Activated B cell treated with CpG ODN at 0.5 μM for 24 hours (primary cell): ENCODE measurements around the gene CADM1. TPM values are rescaled to one million over a fixed set of nuclear protein-coding genes. Genes with fewer than 3 reads are reported as not detected.

Experiments used
- ATAC-seq: fragments of 200-7000 bp; cut with Tn5 transposase; one replicate; pipeline ENCODE4 v1.10.0; 2021; ENCODE audit warnings: low read depth, mild to moderate bottlenecking, moderate library complexity
- CTCF ChIA-PET: fragments of 350-600 bp; sonication (Branson Sonifier 250); formaldehyde crosslinking; loops from one replicate; lab custom pipeline; 2021; ENCODE audit warnings: antibody characterized with exemption; lab: Charles Lee
- POLR2A ChIA-PET: fragments of 350-600 bp; sonication (Branson Sonifier 250); formaldehyde crosslinking; loops from one replicate; lab custom pipeline; 2021; ENCODE audit warnings: antibody characterized with exemption; lab: Charles Lee
- DNase-seq: peaks from one replicate; pipeline ENCODE4 v3.0.0; 2022
- H3K27ac Mint-ChIP-seq: one replicate; pipeline ENCODE4 v1.8.0; 2020; ENCODE audit warnings: mixed read lengths
- H3K27me3 Mint-ChIP-seq: one replicate; pipeline ENCODE4 v1.8.0; 2021; ENCODE audit warnings: mixed read lengths
- H3K36me3 Mint-ChIP-seq: one replicate; pipeline ENCODE4 v1.8.0; 2021; ENCODE audit warnings: low read depth, mixed read lengths
- H3K4me1 Mint-ChIP-seq: one replicate; pipeline ENCODE4 v1.8.0; 2021; ENCODE audit warnings: mixed read lengths
- H3K4me3 Mint-ChIP-seq: one replicate; pipeline ENCODE4 v1.8.0; 2020; ENCODE audit warnings: mild to moderate bottlenecking, mixed read lengths
- H3K9me3 Mint-ChIP-seq: one replicate; pipeline ENCODE4 v1.8.0; 2020; ENCODE audit warnings: mixed read lengths
- intact Hi-C: fragments of 100-400 bp; cut with micrococcal nuclease; formaldehyde crosslinking; loops from one replicate; pipeline ENCODE4 v1.15.1; 2024
- total RNA-seq: library from RNA; stranded (reverse); gene quantifications from 2 replicates; pipeline ENCODE4 v1.2.3, GENCODE V29; 2022
- TF ChIP-seq, protein P1 (sequence below): fragments of 200-600 bp; IDR thresholded peaks from one replicate; pipeline ENCODE4 v1.8.0; 2022; ENCODE audit warnings: antibody characterized with exemption, mild to moderate bottlenecking

The CADM1 gene
- 0.86 and 0.91 TPM in 2 replicates for total RNA-seq

DNA sequence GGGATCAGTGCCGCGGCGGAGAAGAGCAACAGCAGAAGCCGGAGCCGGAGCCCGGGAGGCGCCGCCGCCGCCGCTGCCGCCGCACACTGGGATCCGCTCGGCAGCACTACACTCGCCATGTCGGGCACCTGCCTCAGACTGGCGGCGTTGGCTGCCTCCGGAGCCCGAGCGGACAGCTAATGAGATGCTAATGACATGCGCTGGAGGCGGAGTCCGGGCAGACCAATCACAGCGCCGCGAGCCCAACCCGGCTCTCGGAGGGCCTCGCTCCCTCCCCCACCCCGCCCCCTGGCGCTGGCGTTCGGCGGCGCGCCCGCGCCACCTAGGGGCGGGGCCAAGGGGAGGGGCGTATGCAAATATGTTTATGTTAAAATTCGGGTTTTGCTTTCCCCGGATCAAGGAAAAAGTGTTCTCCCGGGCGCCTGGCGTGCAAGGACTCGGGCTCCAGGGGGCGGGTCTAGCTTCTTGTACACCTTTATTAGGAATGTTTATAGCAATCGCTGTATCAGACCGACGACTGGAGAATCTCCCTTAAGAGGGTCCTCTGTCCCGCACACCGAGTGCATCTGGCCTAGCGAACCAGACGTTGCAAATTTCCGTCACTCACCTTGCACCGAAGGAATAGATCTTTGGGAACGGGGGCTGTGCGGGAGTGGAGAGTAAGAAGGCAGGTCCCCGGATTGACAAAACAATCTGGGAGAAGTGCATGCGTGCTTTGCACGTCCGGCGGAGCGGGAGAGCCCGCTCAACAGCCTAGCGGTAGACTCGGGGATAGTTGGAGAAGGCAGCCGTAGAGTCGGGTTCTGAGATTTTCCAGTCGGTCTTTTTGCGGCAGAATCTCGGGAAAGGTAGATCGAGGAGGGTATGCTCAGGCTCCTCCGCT is at the start of gene CADM1:
Gene CADM1 (minus strand): TSS at position 140 of the 883 bp plus-strand sequence.
- peak within 1 kb of the TSS; percentile 63 for H3K4me3 Mint-ChIP-seq
- TF ChIP-seq, protein P1, sequence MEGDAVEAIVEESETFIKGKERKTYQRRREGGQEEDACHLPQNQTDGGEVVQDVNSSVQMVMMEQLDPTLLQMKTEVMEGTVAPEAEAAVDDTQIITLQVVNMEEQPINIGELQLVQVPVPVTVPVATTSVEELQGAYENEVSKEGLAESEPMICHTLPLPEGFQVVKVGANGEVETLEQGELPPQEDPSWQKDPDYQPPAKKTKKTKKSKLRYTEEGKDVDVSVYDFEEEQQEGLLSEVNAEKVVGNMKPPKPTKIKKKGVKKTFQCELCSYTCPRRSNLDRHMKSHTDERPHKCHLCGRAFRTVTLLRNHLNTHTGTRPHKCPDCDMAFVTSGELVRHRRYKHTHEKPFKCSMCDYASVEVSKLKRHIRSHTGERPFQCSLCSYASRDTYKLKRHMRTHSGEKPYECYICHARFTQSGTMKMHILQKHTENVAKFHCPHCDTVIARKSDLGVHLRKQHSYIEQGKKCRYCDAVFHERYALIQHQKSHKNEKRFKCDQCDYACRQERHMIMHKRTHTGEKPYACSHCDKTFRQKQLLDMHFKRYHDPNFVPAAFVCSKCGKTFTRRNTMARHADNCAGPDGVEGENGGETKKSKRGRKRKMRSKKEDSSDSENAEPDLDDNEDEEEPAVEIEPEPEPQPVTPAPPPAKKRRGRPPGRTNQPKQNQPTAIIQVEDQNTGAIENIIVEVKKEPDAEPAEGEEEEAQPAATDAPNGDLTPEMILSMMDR = no peak
- H3K27me3 Mint-ChIP-seq = peaks cover 30% of the 10 kb centered on the region
- ChIA-PET POLR2A (no interaction called here), CTCF (no interaction called here)
- peaks cover 11% of the 10 kb centered on the region for H3K4me1 Mint-ChIP-seq
- ATAC-seq = peak; percentile 84
- intact Hi-C loops = no loop called here
- peak within 1 kb of the TSS; percentile 7 for H3K27ac Mint-ChIP-seq
- DNase-seq = no peak
- no peaks in the 10 kb centered on the region for H3K9me3 Mint-ChIP-seq
- H3K36me3 Mint-ChIP-seq = peaks cover 2% of the 10 kb centered on the region

DNA sequence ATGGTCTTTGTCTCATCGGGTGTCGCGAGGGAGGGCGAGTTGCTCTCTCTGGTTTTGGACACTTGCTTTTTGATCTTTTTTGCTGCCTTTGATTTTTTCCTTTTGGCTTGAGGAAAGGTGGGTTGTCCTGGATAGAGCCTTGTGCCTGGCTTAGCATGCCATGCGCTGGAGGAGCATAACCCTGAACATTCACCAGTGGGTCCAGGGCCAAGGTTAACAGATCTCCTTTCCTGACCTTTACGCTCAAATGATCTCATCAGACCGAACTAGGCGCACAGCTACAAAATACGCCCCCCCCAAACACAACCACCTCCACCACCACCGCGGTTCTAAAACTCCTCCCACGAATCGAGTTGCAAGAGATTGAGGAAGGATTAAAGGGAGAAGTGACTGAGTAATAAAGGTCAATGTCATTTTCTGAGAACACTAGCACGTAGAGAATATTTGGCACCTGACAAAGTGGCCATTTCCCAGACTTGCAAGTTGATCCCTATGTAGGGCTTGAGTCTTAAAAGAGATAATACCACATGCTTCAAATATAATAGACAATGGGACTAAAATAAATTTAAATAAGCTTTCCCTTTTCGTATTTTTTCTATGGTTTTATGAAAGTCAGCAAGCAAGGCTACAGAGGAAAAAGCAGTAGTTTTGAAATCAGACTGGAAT is 48.7 kb upstream of the CADM1 start:
- ATAC-seq = no peak
- POLR2A ChIA-PET = no interaction called here
- H3K36me3 Mint-ChIP-seq = no peaks in the 10 kb centered on the region

DNA sequence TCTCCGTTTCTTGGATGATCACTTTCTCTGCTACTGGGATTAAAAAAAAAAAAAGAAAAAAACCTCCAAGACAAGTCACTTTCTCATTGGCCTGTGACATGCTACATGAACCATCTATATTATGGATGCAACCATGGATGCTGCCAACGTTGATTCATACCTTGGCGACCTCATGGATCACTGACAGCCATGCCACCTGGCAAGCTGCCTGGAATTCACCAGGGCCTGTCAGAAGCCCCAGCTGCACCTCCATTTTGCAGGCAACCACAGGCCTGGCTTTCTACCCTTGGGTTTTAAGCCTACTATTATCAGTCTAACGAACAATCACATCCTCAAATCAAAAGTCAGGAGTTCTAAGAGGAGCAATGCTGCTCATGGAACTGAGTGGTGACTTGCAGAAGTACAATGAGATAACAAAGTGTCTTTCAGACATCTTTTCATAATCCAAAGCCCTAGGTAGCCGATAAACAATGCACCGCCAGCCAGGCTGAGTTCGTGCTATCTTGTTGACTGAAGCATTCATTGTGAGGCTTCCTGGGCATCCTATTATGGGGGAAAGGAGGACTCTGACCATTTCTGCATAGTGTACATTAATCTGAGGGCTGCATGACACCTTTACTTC is 48.0 kb upstream of the CADM1 start:
- POLR2A ChIA-PET = no interaction called here
- no peaks in the 10 kb centered on the region for H3K4me1 Mint-ChIP-seq
- no peaks in the 10 kb centered on the region for H3K9me3 Mint-ChIP-seq
- H3K36me3 Mint-ChIP-seq = no peaks in the 10 kb centered on the region
- TF ChIP-seq, protein P1 = no peak
- CTCF ChIA-PET = no interaction called here
- H3K27me3 Mint-ChIP-seq = peaks cover 3% of the 10 kb centered on the region
- intact Hi-C loops = no loop called here
- H3K27ac Mint-ChIP-seq = no peak overlapping the region
- no peak for ATAC-seq
- no peak for DNase-seq
- no peak overlapping the region for H3K4me3 Mint-ChIP-seq

More for the DNA sequence above, 48.7 kb upstream of the CADM1 start:
- Mint-ChIP-seq H3K4me3 (no peak overlapping the region), H3K27ac (no peak overlapping the region), H3K27me3 (peaks cover 3% of the 10 kb centered on the region), H3K4me1 (no peaks in the 10 kb centered on the region), H3K9me3 (no peaks in the 10 kb centered on the region)
- intact Hi-C loops = no loop called here
- TF ChIP-seq, protein P1 = no peak
- CTCF ChIA-PET = no interaction called here
- no peak for DNase-seq

DNA sequence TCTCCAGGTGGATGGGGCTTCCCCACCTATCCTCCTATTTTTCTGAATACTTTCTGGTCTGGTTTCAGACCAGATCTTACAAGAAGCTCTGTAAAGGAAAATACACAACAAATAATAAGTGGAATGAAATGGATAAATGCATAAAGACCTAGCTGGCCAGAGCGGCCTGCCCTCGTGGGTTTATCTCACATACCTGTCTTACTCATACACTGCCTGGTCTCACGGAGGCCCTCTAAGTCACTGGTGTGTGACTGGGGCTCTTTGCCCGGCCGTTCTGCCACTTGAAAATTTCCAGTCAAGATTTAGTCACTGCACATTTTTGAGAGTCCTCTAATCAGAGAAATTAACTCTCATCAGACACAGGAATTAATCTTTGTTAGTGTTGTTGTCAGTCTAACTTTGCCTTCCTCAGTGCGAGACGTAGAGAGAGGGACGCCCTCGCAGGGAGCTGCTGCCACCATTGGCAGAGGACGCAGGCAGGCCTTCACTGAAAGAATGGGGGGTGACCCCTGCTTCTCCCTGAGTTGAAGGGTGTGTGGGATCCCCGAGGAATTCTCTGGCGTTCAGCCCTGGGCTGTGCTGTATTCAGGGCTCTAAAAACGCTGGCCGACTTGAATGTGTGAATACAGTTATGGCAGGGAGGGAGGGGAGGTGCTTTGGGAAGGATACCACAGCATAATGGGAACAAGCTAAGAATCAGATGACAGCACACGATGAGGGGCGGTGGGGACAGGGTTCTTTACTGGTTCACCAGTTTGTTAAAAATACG is 46.3 kb upstream of the CADM1 start:
- Mint-ChIP-seq H3K27ac (no peak overlapping the region), H3K36me3 (no peaks in the 10 kb centered on the region), H3K27me3 (peaks cover 3% of the 10 kb centered on the region), H3K4me3 (no peak overlapping the region), H3K4me1 (no peaks in the 10 kb centered on the region), H3K9me3 (no peaks in the 10 kb centered on the region)
- DNase-seq = no peak
- CTCF ChIA-PET = no interaction called here
- POLR2A ChIA-PET = no interaction called here
- intact Hi-C loops = no loop called here
- no peak for ATAC-seq
- TF ChIP-seq, protein P1 = no peak
